Stimulated activated CD4-positive, alpha-beta T cell treated with anti-CD3 and anti-CD28 coated beads, Interleukin-15, amount 100 ng/mL, for 48 hours (primary cell): Measurements from ENCODE around the gene CPO.

Source experiments
- DNase-seq, 2 donors: peaks; one replicate each; pipeline ENCODE4 v3.0.0-alpha.2; 2020; ENCODE audit warnings: low read depth in 2 of 2

The CPO gene

DNA sequence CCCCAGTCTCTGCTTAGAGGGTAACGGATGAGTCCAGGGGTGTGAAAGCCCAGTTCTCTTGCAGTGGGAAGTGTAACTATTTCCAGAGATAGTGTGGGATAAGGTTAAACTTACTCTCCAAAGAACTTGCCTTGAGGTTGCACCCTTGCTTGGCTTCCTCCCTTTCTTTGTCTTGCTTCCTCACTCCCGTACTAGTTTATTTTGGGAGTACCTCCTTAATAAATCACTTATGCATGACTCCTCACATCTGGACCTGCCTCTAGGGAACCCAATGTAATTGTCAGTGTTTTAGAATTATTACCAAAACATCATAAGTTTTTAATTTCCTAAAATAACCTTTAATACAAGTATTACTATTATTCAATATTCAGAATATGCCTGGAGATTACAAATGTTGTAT lies 35.2 kb downstream of the CPO start:
- no peak for DNase-seq

DNA sequence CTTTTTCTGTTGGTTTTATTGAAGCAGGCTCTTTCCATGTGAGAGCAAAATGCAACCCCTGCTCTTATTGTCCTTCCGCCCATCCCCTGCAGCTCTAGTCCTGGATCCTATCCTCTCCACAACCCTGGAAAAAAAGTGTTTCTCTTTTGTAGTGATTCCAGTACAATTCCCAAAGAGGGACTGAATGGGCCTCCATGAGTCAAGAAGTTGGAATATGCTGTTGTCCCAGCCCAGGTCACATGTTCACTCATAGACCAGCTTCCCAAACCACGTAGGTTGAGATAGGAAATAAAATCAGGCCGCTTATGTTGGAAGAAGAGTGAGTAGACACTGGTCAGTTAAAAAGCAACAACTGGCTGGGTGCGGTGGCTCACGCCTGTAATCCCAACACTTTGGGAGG lies 39.4 kb downstream of the CPO start:
- DNase-seq: no peak

GRCh38 chr2:206979365-206979764 lies 40.0 kb downstream of the CPO start:
- no peak for DNase-seq

GRCh38 chr2:206979922-206980321 lies 40.6 kb downstream of the CPO start:
- no peak for DNase-seq

- DNase-seq: no peak
Measured at GRCh38 chr2:206980413-206980812, 41.1 kb downstream of the CPO start.

DNA sequence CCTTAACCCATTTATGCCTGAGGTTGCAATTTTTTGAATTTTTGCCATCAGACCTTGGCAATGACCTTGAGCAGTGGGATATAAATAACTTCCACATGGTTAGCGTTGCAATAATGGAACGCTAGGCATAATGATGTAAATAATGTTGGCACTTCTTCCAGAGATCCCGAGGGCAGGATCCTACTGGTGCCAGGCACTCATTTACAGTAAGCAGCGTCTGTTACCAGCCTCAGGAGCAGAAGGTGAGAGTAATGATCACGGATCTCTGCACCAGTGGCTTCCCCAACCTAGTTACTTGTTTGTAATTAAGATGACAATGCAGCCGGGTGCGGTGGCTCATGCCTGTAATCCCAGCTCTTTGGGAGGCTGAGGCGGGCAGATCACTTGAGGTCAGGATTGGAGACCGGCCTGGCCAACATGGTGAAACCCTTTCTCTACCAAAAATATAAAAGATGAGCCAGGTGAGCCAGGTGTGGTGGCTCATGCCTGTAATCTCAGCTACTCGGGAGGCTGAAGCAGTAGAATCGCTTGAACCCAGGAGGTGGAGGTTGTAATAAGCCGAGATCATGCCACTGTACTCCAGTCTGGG lies 41.9 kb downstream of the CPO start:
- no peak for DNase-seq

- peak; percentile 17 to 25 for DNase-seq
Measured at GRCh38 chr2:206981739-206982340, 42.5 kb downstream of the CPO start.

DNA sequence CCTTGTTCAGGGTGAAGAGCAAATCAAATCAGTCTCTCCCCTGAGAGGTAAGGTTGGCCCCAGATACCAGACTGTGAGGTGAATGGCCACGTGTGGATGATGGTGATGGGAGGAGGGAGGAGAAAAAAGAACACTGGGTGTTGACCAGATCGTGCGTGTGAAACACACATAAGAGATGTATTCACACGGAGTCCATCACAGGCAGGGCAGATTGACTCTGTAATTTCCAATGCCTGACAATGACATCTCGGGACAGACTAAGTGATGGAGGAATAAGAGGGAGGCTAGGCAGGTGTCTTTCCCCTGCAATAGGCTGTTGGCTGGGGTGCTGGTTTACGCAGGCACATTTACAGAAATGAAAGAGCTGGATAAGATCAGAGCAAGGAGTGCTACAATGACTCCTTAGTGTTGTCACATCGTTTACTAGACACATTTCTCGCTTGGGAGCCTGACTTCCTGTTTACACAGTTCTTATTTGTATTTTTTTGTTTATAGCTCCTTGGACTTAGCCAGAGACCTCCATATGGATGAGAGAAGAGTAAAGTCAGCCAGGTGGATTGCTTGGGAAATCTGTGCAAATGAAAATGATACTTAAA lies 43.1 kb downstream of the CPO start:
- DNase-seq: no peak

DNA sequence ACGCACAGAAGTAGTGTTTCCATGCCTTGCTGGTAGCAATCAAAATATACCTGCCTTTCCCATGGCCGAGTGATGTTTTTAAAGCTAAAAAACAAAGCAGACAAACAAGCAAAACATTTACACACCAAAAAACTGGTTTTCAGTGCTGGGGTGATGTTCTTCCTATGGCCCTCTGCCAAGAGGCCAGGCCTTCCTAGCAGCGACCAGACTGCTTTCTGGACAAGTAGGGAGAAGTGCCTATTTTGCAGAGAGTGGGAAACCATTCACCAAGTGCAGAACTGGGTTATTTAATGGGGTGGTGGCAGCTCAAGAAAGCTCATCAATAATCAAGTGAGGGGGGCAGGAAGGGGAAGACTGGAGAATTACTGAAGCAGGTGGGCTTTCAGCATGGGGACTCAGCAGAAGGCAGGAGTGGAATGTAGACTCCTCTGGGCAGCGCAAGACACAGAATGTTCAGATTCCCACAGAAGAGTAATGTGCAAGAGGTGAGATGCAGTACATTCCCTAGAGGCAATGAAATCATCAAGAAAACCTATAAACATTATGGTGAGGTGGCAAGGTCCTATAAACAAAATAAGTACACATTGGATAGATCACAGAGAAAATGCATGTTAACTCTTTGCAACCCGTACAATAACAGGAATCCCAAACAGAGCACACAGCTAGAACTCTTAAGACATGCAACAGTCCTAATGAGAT lies 44.0 kb downstream of the CPO start:
- DNase-seq: no peak

DNA sequence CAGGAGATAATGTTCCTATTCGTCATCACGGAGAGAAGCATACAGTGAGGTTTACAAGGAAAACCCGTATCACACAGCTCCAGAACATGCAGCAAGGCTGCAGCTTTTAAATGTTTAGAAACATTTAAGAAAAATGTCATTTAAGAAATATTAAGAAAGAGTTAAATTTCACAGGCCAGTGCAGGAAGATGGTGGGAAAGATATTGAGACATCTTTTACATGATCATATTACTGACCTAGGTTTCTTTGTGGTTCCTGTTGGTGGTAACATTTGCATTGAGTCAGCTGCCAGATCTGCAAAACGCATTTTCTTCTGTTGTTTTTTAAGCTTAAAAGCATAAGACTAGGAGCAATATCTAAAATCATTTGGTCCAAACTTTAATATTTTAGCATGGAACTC lies 44.9 kb downstream of the CPO start:
- no peak for DNase-seq

DNA sequence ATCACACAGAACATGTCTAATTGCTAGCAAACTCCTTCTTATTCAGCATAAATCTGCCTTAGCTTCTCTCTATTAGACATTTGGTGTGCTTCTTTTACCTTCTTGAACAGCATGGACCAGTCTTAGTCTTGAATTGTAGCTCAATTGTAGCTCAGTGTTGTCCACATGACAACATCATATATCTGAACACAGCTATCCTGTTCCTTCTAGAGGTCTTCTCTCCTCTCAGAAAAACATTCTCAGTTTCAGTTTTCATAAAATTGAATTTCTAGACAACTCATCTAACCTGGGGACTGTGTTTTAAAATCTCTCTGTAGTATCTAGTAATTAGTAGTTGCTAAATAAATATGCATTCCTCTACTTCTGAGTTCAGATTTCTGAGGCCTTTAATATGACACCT lies 47.6 kb downstream of the CPO start:
- no peak for DNase-seq

DNA sequence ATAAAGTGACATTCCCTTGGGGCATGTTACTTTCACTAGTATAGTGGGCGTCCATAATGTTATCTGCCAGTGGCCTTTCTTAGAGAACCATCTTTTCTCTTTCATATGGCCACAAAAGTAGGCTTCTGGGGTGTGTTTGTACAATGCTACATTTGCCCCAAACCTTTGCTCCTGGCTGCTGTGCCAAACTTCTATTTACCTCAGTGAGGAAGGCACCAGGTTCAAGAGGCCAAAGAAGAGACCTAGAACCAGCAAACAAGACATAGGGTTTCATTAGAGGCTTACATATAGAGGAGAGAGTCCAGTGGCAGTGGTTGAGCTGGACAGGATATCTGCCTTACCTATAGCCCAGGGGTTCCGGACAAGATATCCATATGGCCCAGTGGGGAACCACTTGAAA lies 48.5 kb downstream of the CPO start:
- no peak for DNase-seq

- DNase-seq: no peak
Measured at GRCh38 chr2:206988884-206989283, 49.6 kb downstream of the CPO start.

DNA sequence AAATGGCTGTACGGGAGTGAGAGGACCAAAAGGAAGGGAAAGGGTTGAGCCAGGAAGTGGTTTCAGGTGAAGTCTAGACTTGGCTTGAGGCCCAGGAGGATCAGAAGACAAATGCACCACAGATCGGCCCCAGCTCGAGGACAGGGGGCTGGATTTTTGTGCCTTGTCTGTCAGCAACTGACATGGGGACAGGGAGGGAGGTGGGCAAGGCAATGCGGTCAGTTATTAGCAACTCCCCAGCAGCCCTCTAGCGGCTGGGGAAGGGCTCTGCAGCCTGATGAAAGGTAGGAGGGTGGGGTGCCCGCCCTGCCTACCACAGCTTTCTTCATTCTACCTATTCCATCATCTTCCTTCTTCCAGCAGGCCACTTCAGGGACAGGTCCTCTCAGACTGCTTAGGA lies 50.0 kb downstream of the CPO start:
- DNase-seq: peak in 1 of 2 donors; percentile 18

DNA sequence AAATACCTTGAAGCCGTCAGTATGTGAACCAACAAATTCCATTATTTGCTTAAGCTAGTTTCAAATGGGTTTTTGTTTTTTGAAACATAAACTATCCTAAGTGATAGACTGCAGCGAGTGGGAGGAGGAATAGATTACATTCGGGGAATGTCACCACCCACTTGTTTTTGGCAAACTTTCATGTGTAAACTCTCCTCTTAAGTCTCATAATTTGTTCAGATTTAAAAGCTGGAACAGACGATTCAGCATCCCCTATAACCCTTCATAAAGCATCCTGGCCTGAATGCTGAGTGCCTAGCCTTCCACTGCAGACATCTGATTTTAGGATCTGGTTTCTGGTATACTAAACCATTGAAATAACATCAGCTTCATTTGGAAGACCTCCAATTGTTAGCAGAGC lies 51.0 kb downstream of the CPO start:
- DNase-seq: no peak

DNA sequence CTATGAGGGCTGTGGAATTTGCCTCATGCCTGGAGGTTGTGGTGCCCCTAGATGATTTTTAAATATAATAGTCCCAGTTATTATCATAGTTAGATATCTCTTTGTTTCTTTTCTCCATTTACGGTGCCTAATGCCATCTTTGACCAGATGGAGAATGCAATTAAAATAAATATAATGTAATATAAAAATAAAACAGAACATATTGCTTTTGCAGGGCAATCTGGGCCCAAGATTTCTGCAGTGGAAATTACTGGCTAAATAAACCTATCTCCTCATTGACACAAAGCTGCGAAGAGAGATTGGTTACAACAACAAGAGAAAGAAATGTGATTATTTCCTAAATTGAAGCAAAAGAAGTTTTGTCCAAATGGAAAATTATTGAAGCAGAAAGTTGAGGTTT lies 51.8 kb downstream of the CPO start:
- no peak for DNase-seq

GRCh38 chr2:206993396-206993911 lies 54.1 kb downstream of the CPO start:
- DNase-seq: no peak

DNA sequence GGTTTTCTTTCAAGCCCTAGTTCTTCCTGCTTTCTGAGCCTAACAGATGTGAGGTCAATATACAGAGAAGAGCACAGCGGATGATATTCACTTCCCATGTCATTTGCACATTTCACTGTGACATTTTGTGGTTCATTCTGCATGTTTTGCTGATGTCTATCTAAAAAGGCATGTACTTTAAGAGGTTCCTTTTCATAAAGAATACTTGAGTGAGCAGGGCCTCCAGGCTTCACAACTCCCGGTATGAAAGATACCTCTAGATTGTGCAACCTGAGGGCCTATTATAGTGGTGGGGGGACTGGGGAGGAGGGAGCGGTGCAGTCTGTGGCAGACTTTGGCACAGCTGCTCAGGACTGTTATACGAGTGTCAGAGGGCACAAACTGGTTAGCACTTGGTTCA lies 54.6 kb downstream of the CPO start:
- DNase-seq: no peak

DNA sequence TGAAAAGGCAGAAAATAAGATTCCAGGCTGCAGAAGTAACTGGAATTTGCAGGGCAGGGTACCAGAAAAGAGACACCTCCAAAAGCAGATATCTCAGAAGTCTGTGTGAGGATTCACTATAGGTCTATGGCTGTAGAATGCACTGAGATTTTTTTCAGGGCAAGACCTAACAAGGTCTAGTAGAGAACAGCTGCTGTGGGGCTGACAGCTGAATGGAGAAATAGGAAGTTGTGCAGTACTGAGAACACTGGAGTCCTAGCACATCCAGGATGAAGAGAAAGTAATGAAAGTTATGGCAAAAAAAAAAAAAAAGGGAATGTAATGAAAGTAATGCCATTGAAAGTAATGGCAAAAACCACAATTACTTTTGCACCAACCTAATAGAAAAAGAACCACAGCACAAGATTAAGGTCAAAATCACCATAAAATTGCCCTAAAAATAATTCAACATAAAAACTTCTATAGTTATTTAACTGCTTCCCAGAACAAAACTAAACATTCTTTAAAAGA lies 57.3 kb downstream of the CPO start:
- DNase-seq: no peak

DNA sequence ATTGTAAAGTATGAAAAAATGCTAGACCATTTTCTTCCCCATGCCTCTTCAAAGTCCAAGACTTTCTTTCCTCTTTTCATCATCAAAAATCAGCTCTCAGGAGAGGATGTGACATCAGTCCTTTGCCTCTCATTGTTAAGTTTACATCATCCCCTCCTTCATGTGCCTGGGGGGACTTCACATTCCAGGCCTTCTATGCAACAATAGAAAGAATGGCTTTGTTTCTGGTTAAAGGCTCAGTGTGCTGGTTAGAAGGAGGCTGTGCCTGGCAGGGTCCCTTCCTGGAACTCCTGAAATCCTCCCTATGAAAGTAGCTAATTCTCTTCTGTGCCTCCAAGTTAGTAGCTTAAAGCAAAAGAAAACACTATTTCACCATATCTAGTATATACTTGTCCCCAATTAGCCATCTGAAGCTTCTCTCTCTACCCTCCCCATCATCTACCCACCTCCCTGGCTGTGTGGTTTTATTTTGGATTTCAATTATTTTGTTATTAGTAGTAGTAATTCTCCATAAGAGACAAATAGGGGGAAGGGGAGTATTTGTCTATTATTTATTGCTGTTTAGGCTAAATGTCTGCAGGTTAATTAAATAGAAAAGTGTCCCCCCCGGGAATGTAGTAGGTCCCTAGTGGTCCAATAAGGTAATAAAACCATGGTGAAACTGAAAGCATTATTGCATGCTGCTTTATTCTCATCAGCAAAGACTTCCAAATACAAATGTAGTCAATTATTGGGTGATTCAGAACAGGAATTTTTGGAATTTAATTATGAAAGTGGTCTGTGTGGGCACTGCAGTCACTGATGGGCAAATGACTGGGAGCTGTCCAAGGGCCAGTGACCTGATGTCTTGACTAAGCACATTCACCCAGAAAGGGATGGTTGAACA lies 69.0 kb downstream of the CPO start:
- no peak for DNase-seq

DNA sequence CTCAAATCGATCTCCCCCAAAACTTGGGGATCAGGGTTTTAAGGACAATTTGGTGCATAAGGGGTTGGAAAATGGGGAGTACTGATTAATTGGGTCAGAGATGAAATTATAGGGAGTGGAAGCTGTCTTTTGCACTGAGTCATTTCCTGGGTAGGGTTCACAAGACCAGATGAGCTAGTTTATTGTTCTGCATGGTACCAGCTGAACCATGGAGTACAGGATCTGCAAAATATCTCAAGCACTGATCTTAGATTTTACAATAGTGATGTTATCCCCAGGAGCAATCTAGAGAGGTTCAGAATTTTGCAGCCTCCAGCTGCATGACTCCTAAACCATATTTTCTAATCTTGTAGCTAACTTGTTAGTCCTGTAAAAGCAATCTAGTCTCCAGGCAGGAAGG lies 73.1 kb downstream of the CPO start:
- no peak for DNase-seq

- DNase-seq: no peak
Measured at GRCh38 chr2:207014424-207014823, 75.1 kb downstream of the CPO start.
